Progenitor cell of endocrine pancreas (in vitro differentiated cells): ENCODE data around the gene DSG2. TPM values are rescaled to one million over a fixed set of nuclear protein-coding genes. Genes with fewer than 3 reads are reported as not detected.

ENCODE experiments used
- DNase-seq: peaks from one replicate; pipeline ENCODE4 v3.0.0; 2021; ENCODE audit warnings: low spot score; ENCODE audit not compliant: unreplicated experiment
- H3K27ac Mint-ChIP-seq: 2 replicates; pipeline ENCODE4 v1.8.0; 2021; ENCODE audit warnings: mild to moderate bottlenecking, moderate library complexity, mixed read lengths
- H3K27me3 Mint-ChIP-seq: 2 replicates; pipeline ENCODE4 v1.8.0; 2021; ENCODE audit warnings: mixed read lengths
- H3K36me3 Mint-ChIP-seq: 2 replicates; pipeline ENCODE4 v1.8.0; 2022; ENCODE audit warnings: mixed read lengths; ENCODE audit not compliant: insufficient read depth
- H3K4me1 Mint-ChIP-seq: 2 replicates; pipeline ENCODE4 v1.8.0; 2021; ENCODE audit warnings: low read depth, mixed read lengths
- H3K4me3 Mint-ChIP-seq: 2 replicates; pipeline ENCODE4 v1.8.0; 2021; ENCODE audit warnings: low read depth, mild to moderate bottlenecking, moderate library complexity, mixed read lengths
- H3K9me3 Mint-ChIP-seq: 2 replicates; pipeline ENCODE4 v1.8.0; 2021; ENCODE audit warnings: low read depth, mixed read lengths
- total RNA-seq: library from RNA; stranded (reverse); gene quantifications from 2 replicates; pipeline ENCODE4 v1.2.1, GENCODE V29; 2021
- TF ChIP-seq, protein P1 (sequence below): fragments of 200-600 bp; sonication (generic); IDR thresholded peaks from one replicate; pipeline ENCODE4 v1.5.0; 2021; ENCODE audit warnings: antibody characterized with exemption, mild to moderate bottlenecking; ENCODE audit not compliant: unreplicated experiment

DSG2 gene
- total RNA-seq, 1 donor from 2014 or later, result 120 TPM

- Mint-ChIP-seq H3K4me3 (no peak overlapping the region), H3K4me1 (peaks cover 8% of the 10 kb centered on the region), H3K27ac (no peak overlapping the region), H3K36me3 (no peaks in the 10 kb centered on the region), H3K9me3 (no peaks in the 10 kb centered on the region), H3K27me3 (peaks cover 3% of the 10 kb centered on the region)
- TF ChIP-seq, protein P1, sequence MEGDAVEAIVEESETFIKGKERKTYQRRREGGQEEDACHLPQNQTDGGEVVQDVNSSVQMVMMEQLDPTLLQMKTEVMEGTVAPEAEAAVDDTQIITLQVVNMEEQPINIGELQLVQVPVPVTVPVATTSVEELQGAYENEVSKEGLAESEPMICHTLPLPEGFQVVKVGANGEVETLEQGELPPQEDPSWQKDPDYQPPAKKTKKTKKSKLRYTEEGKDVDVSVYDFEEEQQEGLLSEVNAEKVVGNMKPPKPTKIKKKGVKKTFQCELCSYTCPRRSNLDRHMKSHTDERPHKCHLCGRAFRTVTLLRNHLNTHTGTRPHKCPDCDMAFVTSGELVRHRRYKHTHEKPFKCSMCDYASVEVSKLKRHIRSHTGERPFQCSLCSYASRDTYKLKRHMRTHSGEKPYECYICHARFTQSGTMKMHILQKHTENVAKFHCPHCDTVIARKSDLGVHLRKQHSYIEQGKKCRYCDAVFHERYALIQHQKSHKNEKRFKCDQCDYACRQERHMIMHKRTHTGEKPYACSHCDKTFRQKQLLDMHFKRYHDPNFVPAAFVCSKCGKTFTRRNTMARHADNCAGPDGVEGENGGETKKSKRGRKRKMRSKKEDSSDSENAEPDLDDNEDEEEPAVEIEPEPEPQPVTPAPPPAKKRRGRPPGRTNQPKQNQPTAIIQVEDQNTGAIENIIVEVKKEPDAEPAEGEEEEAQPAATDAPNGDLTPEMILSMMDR, result no peak
- DNase-seq, result no peak
These were observed 79.2 kb downstream of the DSG2 start for GRCh38 chr18:31577195-31577594.

GRCh38 chr18:31578126-31578525 is 80.1 kb downstream of the DSG2 start:
- Mint-ChIP-seq H3K4me3 (no peak overlapping the region), H3K27me3 (peaks cover under 1% of the 10 kb centered on the region), H3K4me1 (peaks cover 8% of the 10 kb centered on the region), H3K27ac (no peak overlapping the region), H3K9me3 (no peaks in the 10 kb centered on the region), H3K36me3 (no peaks in the 10 kb centered on the region)
- no peak for DNase-seq
- TF ChIP-seq, protein P1, result no peak

GRCh38 chr18:31579375-31579774 is 81.4 kb downstream of the DSG2 start:
- TF ChIP-seq, protein P1, result no peak
- no peaks in the 10 kb centered on the region for H3K36me3 Mint-ChIP-seq
- peaks cover 10% of the 10 kb centered on the region for H3K4me1 Mint-ChIP-seq
- no peak overlapping the region for H3K4me3 Mint-ChIP-seq
- H3K27me3 Mint-ChIP-seq, result no peaks in the 10 kb centered on the region
- H3K27ac Mint-ChIP-seq, result no peak overlapping the region
- DNase-seq, result no peak
- H3K9me3 Mint-ChIP-seq, result no peaks in the 10 kb centered on the region

DNA sequence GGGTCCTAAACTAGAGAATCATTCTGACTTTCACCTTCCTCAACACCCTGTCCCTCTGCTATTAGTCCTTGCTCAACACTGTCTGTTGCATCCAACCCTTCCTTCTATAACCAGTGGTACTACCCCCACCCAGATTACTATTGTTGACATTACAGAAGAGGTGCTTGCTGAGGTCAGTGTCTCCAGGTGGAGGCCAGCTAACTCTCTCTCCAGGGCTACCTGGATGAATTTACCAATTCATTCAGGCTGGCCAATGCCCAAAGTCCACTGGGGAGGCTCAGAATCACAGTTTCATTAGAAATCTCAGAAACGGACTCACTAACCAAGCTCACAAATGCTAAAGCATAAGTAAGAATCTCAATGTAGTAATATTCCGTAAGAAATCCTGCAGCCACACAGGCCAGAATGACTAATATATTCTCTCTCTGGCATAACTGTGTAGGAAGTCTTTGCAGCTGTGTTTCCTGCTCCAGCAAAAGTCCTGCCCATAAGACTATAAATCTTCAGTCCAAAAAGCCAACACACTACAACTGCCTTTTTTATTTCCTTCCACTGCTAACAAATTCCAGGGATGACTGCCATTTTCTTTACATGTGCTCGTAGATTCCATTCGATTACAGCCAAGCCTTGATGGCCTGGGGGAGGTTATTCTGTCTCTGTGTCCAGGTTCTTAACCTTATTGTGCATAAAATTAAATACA is 83.7 kb downstream of the DSG2 start:
- Mint-ChIP-seq H3K4me3 (no peak overlapping the region), H3K27ac (no peak overlapping the region), H3K9me3 (no peaks in the 10 kb centered on the region), H3K27me3 (no peaks in the 10 kb centered on the region), H3K36me3 (no peaks in the 10 kb centered on the region), H3K4me1 (peaks cover 5% of the 10 kb centered on the region)
- DNase-seq, result no peak
- TF ChIP-seq, protein P1, result no peak

DNA sequence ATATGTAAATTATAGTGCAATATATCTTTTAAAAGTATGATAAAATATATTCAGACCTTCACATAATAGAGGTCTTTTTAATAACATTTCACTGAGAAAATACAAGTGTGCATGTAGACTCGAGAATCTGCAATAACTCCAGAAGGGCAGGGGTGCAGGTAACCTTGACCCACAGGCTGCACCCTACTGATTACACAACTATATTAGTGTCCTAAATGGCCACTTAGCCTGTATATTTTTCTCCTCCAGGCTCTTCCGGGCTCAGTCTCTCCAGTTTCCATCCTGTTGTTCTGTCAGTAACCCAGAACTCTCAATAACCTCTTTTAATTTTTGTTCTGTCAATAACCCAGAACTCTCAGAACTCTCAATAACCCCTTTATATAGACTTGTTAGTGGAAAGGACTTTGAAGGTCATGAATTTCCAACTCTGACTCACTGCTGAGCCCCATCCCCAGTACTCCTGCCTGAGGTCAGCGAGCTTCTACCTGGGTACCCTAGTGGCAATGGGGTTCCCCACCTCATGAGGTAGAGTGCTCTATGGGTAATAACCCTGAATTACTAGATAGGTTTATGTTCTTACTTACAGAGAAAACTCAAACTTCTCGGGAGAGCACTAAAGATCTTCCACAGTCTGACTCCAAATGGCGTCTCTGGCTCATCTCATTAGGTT is 85.3 kb downstream of the DSG2 start:
- H3K4me3 Mint-ChIP-seq, result no peak overlapping the region
- peaks cover under 1% of the 10 kb centered on the region for H3K36me3 Mint-ChIP-seq
- no peak overlapping the region for H3K27ac Mint-ChIP-seq
- H3K27me3 Mint-ChIP-seq, result no peaks in the 10 kb centered on the region
- DNase-seq, result no peak
- TF ChIP-seq, protein P1, result no peak
- peaks cover 2% of the 10 kb centered on the region for H3K9me3 Mint-ChIP-seq
- peaks cover 16% of the 10 kb centered on the region for H3K4me1 Mint-ChIP-seq
